SK-N-DZ (cell line): ENCODE measurements around the gene MAPK8IP1.

Experiments
- DNase-seq: peaks from one replicate; pipeline ENCODE4 v3.0.0-alpha.2; 2015; ENCODE audit warnings: low spot score

Gene MAPK8IP1

DNA sequence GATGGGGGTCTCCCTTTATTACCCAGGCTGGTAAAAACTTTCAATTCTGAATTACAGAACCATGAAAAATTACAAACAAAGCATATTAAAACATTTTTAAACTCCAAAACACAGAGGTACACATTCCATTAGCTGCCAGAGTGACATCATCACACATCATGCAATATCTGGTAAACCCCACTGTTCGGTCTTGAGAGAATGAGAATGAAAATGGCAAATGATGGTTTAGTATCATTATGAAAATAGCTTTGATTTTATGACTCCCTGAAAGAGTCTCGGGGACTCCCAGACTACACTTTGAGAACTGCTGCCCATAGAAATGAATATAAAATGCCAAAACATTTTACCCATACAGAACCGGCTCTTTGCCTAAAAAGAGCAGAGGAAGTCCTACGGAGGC is 55.8 kb downstream of the MAPK8IP1 start:
- no peak for DNase-seq

GRCh38 chr11:45942381-45942780 is 56.9 kb downstream of the MAPK8IP1 start:
- DNase-seq: no peak

GRCh38 chr11:45945397-45945999 is 60.0 kb downstream of the MAPK8IP1 start:
- DNase-seq: no peak

DNA sequence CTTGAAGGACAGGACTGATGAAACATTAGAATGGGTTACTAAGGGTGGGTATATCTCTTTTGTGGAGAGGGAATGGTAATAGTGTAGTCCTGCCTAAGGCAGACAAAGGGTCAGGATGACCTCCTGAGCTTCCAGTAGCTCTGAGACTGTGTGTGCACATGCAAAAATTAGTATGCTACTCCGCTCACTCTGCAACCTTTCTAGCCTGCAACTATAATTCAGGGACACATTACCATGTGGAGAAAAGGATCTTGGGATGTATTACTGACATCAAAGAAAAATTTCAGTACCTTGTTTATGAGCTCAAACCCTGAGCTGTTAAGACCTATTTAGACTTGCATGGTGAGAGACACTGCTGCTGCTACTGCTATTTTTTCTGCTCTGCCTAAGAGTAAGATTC is 62.4 kb downstream of the MAPK8IP1 start:
- DNase-seq: no peak

GRCh38 chr11:45948356-45948755 is 62.9 kb downstream of the MAPK8IP1 start:
- DNase-seq: no peak

DNA sequence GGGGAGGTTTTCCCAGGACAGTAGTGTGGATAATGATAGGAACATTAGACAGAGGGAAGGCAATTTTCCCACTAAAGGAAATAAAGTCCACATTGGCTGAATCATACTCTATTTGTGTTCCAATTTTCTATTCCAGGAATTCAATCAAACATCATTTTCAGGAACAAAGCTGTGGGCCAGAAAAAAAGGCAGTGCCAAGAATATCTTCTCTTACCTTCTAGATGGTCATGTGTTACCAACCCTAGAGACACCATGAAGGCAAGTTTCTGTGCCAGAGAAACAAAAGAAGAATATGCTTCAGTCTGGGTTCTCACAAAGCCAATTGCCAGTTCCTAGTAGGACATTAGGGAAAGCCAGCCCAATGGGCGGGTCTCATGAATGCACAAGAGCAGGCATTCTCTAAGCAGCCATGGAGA is 64.5 kb downstream of the MAPK8IP1 start:
- no peak for DNase-seq
